Fibroblast of pulmonary artery (primary cell): Measurements from ENCODE around the gene FUZ.

ENCODE experiments used
- DNase-seq: peaks from one replicate; pipeline ENCODE4 v3.0.0-alpha.2; 2010; ENCODE audit warnings: low read depth
- H3K4me3 ChIP-seq: replicated peaks from 2 replicates; pipeline ENCODE4 v1.5.1; 2011; ENCODE audit warnings: low read depth, mild to moderate bottlenecking, control low read depth, low read length, moderate library complexity
- TF ChIP-seq, protein P1 (sequence below): IDR thresholded peaks from 2 replicates; pipeline ENCODE4 v1.5.1; 2011; ENCODE audit warnings: mild to moderate bottlenecking, control low read depth, low read length, inconsistent platforms; ENCODE audit errors: missing control alignments

FUZ gene

DNA sequence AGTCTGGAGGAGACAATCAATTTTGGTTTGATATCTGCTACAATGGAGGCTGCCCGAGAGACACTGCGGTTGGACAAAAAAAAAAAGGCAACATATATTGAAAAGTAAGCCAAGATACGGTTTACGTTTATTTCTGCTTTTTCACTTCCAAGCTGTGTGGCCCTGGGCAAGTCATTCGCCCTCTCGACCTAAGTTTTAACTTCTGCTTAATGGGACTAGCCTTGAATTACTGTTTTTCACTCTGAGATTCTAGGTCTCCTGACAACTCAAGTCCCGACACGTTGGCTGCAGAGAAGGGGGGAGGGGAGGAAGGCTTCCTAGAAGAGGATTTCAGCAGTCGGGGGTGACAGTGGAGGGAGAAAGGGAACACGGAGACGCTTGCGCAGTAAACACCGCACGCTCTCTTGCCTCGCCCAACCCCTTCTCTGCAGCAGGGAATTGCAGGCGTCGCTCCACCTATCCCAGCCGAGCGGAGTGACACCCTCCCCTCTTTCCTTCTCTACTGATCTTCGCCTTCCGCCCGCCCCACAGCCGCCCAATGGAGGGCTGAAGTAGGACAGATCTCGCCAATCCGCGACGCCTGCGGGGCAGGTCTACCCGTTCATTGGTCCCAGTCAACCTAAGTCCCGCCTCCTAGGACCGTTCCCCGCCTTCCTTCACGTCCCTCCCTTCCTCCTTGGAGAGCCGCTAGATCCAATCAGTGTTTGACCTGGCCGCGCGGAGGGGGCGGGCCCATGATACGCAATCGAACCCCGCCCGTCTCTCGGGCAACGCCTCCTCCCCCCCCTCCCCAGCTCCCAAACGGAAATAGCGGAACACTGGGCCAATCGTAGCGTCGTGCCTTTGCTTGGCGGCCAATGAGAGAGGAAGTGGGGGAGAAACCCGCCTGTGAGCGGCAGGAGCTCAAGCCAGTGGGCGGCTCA is 46.8 kb downstream of the FUZ start:
- TF ChIP-seq, protein P1, sequence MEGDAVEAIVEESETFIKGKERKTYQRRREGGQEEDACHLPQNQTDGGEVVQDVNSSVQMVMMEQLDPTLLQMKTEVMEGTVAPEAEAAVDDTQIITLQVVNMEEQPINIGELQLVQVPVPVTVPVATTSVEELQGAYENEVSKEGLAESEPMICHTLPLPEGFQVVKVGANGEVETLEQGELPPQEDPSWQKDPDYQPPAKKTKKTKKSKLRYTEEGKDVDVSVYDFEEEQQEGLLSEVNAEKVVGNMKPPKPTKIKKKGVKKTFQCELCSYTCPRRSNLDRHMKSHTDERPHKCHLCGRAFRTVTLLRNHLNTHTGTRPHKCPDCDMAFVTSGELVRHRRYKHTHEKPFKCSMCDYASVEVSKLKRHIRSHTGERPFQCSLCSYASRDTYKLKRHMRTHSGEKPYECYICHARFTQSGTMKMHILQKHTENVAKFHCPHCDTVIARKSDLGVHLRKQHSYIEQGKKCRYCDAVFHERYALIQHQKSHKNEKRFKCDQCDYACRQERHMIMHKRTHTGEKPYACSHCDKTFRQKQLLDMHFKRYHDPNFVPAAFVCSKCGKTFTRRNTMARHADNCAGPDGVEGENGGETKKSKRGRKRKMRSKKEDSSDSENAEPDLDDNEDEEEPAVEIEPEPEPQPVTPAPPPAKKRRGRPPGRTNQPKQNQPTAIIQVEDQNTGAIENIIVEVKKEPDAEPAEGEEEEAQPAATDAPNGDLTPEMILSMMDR: no peak
- DNase-seq: peak; percentile 100
- peak overlapping the region; percentile 50 for H3K4me3 ChIP-seq

DNA sequence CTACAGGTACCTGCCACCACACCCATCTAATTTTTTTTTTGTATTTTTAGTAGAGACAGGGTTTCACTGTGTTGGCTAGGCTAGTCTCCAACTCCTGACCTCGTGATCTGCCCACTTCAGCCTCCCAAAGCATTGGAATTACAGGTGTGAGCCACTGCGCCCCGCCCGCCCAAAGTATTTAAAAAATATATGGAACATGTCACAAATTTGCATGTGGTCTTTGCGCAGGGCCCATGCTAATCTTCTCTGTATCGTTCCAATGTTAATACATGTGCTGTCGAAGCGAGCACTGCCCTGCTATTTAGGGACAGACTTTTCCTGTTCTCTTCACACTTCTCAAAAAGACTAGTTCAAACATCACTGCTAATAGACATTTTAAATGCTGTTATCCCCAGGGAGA is 48.8 kb downstream of the FUZ start:
- H3K4me3 ChIP-seq: no peak overlapping the region
- no peak for DNase-seq
- TF ChIP-seq, protein P1: no peak

DNA sequence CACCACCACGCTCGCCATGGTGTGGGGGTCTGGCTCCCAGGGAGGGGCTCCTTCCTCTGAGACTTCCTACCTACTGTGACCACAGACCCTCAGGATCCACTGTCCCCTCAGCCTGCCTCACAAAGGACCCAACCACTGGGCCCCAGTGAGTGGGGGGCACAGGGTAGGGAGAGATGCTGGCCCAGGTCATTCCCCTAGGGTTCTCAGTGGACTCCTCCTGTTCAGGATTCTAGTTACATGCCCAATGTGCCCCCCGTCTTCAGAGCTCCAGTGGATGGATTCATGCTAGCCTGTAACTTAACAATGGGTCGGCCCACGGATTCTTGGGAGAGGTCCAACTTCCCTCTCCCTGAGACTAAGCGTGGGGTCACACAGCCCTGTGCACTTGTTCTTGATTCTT is 49.9 kb downstream of the FUZ start, which contains the start of gene TSKS:
Gene TSKS, minus strand, starts transcription at position 77 of the 400 bp plus-strand sequence. Its CDS starts 59 bp downstream, at position 18.
- TF ChIP-seq, protein P1: no peak
- no peak within 1 kb of the TSS for H3K4me3 ChIP-seq
- no peak for DNase-seq

DNA sequence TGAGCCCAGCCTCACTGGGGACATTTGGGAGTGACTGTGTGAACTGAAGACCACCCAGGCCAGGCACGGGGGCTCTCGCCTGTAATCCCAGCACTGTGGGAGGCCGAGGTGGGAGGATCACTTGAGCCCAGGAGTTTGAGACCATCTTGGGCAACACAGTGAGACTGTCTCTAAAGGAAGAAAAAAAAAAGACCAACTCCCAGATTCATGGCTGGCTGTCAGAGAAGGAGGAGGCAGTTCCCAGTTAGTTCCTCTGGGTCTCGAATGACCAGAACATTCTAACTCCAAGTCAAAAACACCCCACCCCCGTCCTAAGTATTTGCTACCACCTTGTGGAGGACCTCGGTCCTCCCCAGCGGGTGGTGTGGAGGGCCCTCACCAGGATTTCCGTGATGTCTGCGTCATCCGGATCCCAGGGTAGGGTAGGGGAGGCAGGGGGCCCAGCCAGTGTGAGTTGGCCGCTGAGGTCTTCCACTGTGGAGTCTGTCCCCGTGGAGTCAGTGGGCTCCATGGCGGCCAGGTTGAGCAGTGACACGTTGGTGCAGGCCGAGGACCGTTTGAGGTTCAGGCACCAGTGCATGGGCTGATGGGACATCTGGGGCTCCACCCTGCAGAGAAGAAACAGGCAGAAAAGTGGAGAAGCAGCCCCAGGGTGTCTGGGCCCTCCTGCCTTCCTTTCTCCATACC is 51.3 kb downstream of the FUZ start:
- TF ChIP-seq, protein P1: peak; percentile 40
- peak; percentile 74 for DNase-seq
- no peak overlapping the region for H3K4me3 ChIP-seq

DNA sequence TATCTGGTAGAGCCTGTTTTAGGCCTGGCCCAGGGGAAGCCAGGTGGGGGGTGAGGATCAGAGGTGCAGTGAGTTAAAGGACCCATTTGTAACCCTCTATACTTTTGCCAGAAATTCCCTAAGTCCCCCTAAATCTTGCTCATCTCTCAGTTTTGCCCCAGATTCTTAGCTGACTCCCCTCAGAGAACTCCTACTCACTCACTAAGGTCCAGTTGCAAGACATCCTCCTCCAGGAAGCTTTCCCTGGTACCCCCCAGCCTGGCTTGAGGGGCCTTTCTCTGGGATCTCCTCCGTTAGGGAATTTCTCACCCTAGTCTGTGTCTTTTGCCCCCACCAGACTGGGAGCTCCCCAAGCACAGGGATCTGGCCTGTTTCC is 51.9 kb downstream of the FUZ start:
- DNase-seq: no peak
- no peak overlapping the region for H3K4me3 ChIP-seq

DNA sequence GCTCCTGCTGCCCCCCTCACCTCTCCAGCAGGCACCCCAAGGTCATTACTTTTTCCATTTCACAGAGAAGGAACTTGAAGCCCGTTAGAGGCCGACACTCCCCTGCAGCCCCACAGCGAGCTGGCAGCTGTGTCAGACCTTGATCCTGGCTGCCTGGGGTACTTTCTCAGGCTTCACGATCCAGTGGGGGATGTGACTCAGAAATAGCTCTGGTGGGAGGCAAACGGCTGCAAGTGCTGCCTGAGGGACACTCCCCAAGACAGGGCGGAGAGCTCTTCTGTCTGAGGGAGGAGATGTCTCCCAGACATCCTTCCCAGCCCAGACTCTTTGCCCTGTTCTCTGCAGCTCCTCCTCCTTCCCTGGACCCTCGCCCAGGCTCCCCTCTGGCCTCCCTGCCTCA is 54.8 kb downstream of the FUZ start:
- H3K4me3 ChIP-seq: no peak overlapping the region
- TF ChIP-seq, protein P1: no peak
- peak; percentile 66 for DNase-seq

More for the DNA sequence above, 51.9 kb downstream of the FUZ start:
- TF ChIP-seq, protein P1: no peak
